CD8-positive, alpha-beta memory T cell (primary cell): ENCODE measurements around the gene RAD51B. TPM values are rescaled to one million over a fixed set of nuclear protein-coding genes. Genes with fewer than 3 reads are reported as not detected.

Experiments
- CTCF ChIA-PET: fragments of 350-600 bp; sonication (Branson Sonifier 250); formaldehyde crosslinking; loops from one replicate; lab custom pipeline; 2021; ENCODE audit warnings: antibody characterized with exemption; lab: Charles Lee
- POLR2A ChIA-PET: fragments of 350-600 bp; sonication (Branson Sonifier 250); formaldehyde crosslinking; loops from one replicate; lab custom pipeline; 2021; ENCODE audit warnings: antibody characterized with exemption; lab: Charles Lee
- DNase-seq, 5 donors: peaks; one replicate each; pipeline versions ENCODE4 v3.0.0 to v3.0.0-alpha.2; 2020 to 2022; ENCODE audit warnings: mixed read lengths in 1 of 5
- H3K27ac ChIP-seq: one replicate; pipeline ENCODE4 v1.7.0; 2013; ENCODE audit warnings: low read depth, mild to moderate bottlenecking, low read length, moderate library complexity
- H3K27me3 ChIP-seq: 2 replicates; pipeline ENCODE4 v1.7.0; 2013; ENCODE audit warnings: low read length, mild to moderate bottlenecking; ENCODE audit not compliant: insufficient read depth, poor library complexity, severe bottlenecking
- H3K36me3 ChIP-seq: 2 replicates; pipeline ENCODE4 v1.7.0; 2013; ENCODE audit warnings: mild to moderate bottlenecking, low read length, moderate library complexity; ENCODE audit not compliant: insufficient read depth
- H3K4me1 ChIP-seq: 2 replicates; pipeline ENCODE4 v1.7.0; 2013; ENCODE audit warnings: mild to moderate bottlenecking, low read length, moderate library complexity; ENCODE audit not compliant: insufficient read depth
- H3K4me3 ChIP-seq: 2 replicates; pipeline ENCODE4 v1.7.0; 2013; ENCODE audit warnings: mild to moderate bottlenecking, low read length
- H3K9me3 ChIP-seq: 2 replicates; pipeline ENCODE4 v1.7.0; 2013; ENCODE audit warnings: mild to moderate bottlenecking, low read length
- H3K27ac Mint-ChIP-seq, 8 donors: one replicate each; pipeline ENCODE4 v1.8.0; 2020 to 2021; ENCODE audit warnings: mixed read lengths in 8 of 8, mild to moderate bottlenecking in 6 of 8, inconsistent platforms in 3 of 8, moderate library complexity in 3 of 8
- H3K27me3 Mint-ChIP-seq, 2 donors: one replicate each; pipeline ENCODE4 v1.8.0; 2020 to 2021; ENCODE audit warnings: mixed read lengths in 2 of 2, mild to moderate bottlenecking in 1 of 2, moderate library complexity in 1 of 2
- H3K36me3 Mint-ChIP-seq, 3 donors: one replicate each; pipeline ENCODE4 v1.8.0; 2020 to 2021; ENCODE audit warnings: mixed read lengths in 3 of 3, inconsistent platforms in 1 of 3, mild to moderate bottlenecking in 1 of 3
- H3K4me1 Mint-ChIP-seq, 3 donors: one replicate each; pipeline ENCODE4 v1.8.0; 2020 to 2021; ENCODE audit warnings: mixed read lengths in 3 of 3, inconsistent platforms in 1 of 3, mild to moderate bottlenecking in 1 of 3
- H3K4me3 Mint-ChIP-seq, 7 donors: one replicate each; pipeline ENCODE4 v1.8.0; 2020 to 2021; ENCODE audit warnings: mixed read lengths in 7 of 7, mild to moderate bottlenecking in 6 of 7, moderate library complexity in 4 of 7, inconsistent platforms in 2 of 7
- H3K9me3 Mint-ChIP-seq, 5 donors: one replicate each; pipeline ENCODE4 v1.8.0; 2020 to 2022; ENCODE audit warnings: mixed read lengths in 5 of 5, mild to moderate bottlenecking in 3 of 5, moderate library complexity in 2 of 5, inconsistent platforms in 1 of 5
- polyA plus RNA-seq: library from polyadenylated mRNA; unstranded; fragments of 300-500 nt; fragmentation: Illumina TruSeq; gene quantifications from one replicate; pipeline ENCODE4 v1.2.3, GENCODE V29; 2021
- total RNA-seq, 2 experiments: library from RNA; stranded (reverse); gene quantifications; one replicate each; pipeline ENCODE4 v1.2.3, GENCODE V29; 2021

Gene RAD51B
- total and polyA plus RNA-seq, 3 experiments from 2014 or later: 15.7 to 22.9 (median 17.4) TPM

DNA sequence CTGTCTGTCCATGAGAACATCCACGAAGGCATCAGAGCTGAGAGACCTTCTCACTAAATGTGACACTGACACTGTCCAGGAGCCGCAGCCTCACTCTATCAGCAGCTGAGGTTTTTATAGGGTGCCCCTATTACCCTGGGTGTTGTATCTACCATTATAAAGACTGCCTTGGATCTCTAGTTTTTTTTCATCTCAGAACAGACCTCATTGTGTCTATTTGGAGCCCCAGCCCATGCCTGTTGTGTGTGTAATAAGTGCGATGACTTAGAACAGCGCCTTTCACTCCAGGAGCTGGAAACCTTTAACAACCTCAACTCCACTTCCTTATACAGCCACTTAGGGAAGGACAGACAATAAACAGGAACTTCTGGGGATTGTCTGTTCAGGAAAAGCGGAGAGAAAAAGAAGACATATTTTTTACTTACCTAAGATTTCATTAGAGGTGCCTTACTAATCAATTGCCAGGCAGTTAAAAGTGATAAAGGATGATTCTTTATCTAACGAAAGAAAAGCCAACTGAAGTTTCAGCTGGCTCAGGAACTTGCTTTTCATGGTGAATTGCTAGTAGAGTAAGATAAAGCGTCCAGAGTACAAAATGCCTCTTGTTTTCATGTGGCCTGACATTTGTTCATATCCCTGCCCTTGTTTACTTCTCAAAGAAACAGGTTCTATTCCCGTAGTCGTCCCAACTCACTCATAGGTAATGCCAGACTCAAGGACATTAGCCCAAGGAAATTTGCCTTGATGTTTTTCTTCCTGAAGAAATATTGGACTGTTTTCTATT lies 420.6 kb downstream of the RAD51B start:
- Mint-ChIP-seq H3K4me3 (no peak overlapping the region), H3K9me3 (no peaks in the 10 kb centered on the region), H3K27ac (no peak overlapping the region), H3K36me3 (peaks cover 0 to 4% (median 0%) of the 10 kb centered on the region in 3 donors), H3K27me3 (peaks cover 0 to 4% of the 10 kb centered on the region in 2 donors), H3K4me1 (peaks cover 0 to 5% (median 0%) of the 10 kb centered on the region in 3 donors)
- DNase-seq: no peak
- H3K9me3 ChIP-seq: no peaks in the 10 kb centered on the region
- ChIA-PET CTCF (interaction anchor here (1.0 to 1.8 kb wide), 4 partner anchors 9 to 604 kb away, joined by 4 to 9 read pairs (median 5); no protein-coding TSS in a partner anchor), POLR2A (no interaction called here)
- no peak overlapping the region for H3K4me3 ChIP-seq
- H3K36me3 ChIP-seq: no peaks in the 10 kb centered on the region
- H3K27me3 ChIP-seq: no peaks in the 10 kb centered on the region
- H3K4me1 ChIP-seq: no peaks in the 10 kb centered on the region
- no peak overlapping the region for H3K27ac ChIP-seq

DNA sequence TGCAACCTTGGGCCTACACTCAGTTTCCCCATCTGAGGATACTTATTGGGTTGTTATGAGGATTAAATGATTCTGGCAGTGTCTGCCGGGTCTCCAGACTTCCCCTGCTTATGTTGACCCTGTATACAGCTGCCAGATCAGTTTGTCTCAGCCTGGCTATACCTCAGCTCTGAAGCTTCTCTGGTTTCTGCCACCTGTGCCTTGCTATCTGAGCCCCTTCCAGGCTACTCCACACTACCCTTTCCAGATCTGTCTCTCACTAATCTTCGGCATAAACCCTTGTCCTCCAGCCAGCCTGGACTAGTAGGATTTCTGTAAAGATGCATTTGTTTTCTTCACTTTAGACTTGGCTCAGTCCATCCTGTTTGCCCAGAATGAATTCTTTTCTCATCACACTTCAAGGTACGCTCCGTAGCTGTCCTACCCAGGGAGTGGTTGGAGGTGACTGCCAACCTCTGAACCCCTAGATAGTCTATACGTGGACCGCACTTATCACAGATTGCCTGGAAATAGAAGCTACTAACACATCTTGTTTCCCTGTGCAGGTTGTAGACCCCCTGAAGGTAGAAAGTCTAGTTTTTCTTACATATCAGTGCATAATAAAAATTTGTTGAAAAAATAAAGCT lies 422.4 kb downstream of the RAD51B start:
- Histone ChIP-seq H3K9me3 (no peaks in the 10 kb centered on the region), H3K4me3 (no peak overlapping the region), H3K4me1 (no peaks in the 10 kb centered on the region), H3K27ac (no peak overlapping the region), H3K27me3 (no peaks in the 10 kb centered on the region), H3K36me3 (no peaks in the 10 kb centered on the region)
- Mint-ChIP-seq H3K27me3 (peaks cover 0 to 4% of the 10 kb centered on the region in 2 donors), H3K9me3 (no peaks in the 10 kb centered on the region), H3K4me3 (no peak overlapping the region), H3K27ac (peak overlapping the region in 1 of 8 donors; percentile 55), H3K36me3 (peaks cover 0 to 3% (median 0%) of the 10 kb centered on the region in 3 donors), H3K4me1 (peaks cover 0 to 5% (median 0%) of the 10 kb centered on the region in 3 donors)
- CTCF ChIA-PET: interaction anchor here (1.6 to 9.6 kb wide), 3 partner anchors 11 to 575 kb away, joined by 4 to 111 read pairs (median 9); no protein-coding TSS in a partner anchor
- POLR2A ChIA-PET: no interaction called here
- no peak for DNase-seq

DNA sequence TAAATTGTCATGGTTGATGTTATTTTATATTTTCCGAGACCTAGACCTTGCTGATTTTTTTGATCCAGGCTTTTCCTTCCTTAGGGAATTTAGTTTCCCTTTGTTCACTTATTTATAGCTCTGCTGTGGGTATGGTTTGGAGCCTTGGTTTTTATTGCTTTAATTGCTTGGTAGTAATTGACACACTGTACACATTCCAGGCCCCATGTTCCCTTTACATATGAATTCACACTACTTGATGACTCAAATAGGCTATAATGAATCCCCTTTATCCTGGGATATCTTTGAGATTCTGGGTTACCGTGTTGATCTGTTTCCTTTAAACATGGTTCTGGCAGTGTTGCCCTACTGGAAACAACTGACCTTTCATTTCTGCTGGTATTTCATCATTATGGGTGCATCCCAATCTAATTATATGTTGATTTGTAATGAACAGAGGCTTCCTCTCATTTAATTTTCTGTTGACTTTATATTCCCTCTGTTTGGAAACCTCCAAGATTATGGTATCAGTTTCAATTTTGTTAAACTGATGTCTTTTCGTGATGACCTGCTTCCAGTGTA lies 424.0 kb downstream of the RAD51B start:
- H3K9me3 ChIP-seq: no peaks in the 10 kb centered on the region
- H3K36me3 ChIP-seq: no peaks in the 10 kb centered on the region
- H3K27me3 ChIP-seq: no peaks in the 10 kb centered on the region
- ChIA-PET POLR2A (interaction anchor here (0.5 kb wide), 1 partner anchor 549 kb away, joined by 6 read pairs; the partner anchor contains the start of gene ZFP36L1), CTCF (interaction anchor here (1.3 to 9.6 kb wide), 3 partner anchors 9 to 574 kb away, joined by 3 to 111 read pairs (median 4); no protein-coding TSS in a partner anchor)
- H3K4me1 ChIP-seq: peaks cover 1% of the 10 kb centered on the region
- H3K27ac ChIP-seq: no peak overlapping the region
- H3K4me1 Mint-ChIP-seq: peaks cover 4 to 11% (median 5%) of the 10 kb centered on the region in 3 donors
- H3K4me3 ChIP-seq: no peak overlapping the region
- no peak overlapping the region for H3K27ac Mint-ChIP-seq
- peaks cover 0 to 3% (median 0%) of the 10 kb centered on the region in 3 donors for H3K36me3 Mint-ChIP-seq
- H3K27me3 Mint-ChIP-seq: peaks cover 0 to 4% of the 10 kb centered on the region in 2 donors
- no peak for DNase-seq
- no peak overlapping the region for H3K4me3 Mint-ChIP-seq
- H3K9me3 Mint-ChIP-seq: no peaks in the 10 kb centered on the region

DNA sequence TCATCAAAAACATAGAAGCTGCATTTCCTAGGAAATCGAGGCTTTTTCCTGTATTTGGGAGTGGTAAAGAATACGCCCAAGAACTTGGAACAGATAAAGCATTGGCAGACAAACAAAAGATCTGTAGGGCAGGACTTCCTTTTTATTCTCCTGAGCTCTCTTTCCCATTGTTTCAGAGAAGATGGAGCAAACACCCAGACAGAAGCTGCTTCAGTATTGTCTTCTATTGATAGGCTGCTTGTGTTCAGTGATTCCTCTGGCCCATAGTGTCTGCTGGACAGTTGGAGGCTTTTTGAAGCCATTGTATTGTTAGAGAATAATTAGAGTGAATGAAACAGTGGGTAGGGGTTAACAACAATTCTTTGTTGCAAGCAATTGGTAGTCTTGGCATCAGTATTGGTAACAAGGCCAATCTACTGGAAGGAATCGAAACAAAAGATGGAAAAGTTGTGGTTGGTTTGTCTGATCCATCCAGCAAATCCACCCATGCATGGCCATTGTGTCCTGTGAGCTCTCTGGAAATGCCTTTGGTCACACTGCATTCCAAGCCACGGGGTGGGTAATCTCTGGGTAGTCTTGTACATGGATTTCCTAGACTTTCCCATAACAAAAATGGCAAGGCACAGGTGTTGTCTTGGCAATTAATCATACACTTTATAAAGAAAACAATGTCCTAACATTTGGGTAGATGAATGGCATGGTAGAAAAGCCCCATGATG lies 424.8 kb downstream of the RAD51B start:
- peaks cover 6% of the 10 kb centered on the region for H3K4me1 ChIP-seq
- H3K36me3 ChIP-seq: no peaks in the 10 kb centered on the region
- no peak overlapping the region for H3K27ac ChIP-seq
- no peaks in the 10 kb centered on the region for H3K9me3 ChIP-seq
- H3K4me1 Mint-ChIP-seq: peaks cover 6 to 11% (median 6%) of the 10 kb centered on the region in 3 donors
- peaks cover 0 to 3% (median 0%) of the 10 kb centered on the region in 3 donors for H3K36me3 Mint-ChIP-seq
- ChIA-PET CTCF (interaction anchor here (1.3 to 9.6 kb wide), 2 partner anchors 547 to 573 kb away, joined by 3 to 111 read pairs; no protein-coding TSS in a partner anchor), POLR2A (interaction anchor here (0.5 kb wide), 1 partner anchor 548 kb away, joined by 6 read pairs; the partner anchor contains the start of gene ZFP36L1)
- no peaks in the 10 kb centered on the region for H3K27me3 ChIP-seq
- no peak overlapping the region for H3K4me3 Mint-ChIP-seq
- H3K27ac Mint-ChIP-seq: peak overlapping the region in 1 of 8 donors; percentile 50
- H3K9me3 Mint-ChIP-seq: no peaks in the 10 kb centered on the region
- H3K4me3 ChIP-seq: no peak overlapping the region
- DNase-seq: no peak
- peaks cover 0 to 2% of the 10 kb centered on the region in 2 donors for H3K27me3 Mint-ChIP-seq

DNA sequence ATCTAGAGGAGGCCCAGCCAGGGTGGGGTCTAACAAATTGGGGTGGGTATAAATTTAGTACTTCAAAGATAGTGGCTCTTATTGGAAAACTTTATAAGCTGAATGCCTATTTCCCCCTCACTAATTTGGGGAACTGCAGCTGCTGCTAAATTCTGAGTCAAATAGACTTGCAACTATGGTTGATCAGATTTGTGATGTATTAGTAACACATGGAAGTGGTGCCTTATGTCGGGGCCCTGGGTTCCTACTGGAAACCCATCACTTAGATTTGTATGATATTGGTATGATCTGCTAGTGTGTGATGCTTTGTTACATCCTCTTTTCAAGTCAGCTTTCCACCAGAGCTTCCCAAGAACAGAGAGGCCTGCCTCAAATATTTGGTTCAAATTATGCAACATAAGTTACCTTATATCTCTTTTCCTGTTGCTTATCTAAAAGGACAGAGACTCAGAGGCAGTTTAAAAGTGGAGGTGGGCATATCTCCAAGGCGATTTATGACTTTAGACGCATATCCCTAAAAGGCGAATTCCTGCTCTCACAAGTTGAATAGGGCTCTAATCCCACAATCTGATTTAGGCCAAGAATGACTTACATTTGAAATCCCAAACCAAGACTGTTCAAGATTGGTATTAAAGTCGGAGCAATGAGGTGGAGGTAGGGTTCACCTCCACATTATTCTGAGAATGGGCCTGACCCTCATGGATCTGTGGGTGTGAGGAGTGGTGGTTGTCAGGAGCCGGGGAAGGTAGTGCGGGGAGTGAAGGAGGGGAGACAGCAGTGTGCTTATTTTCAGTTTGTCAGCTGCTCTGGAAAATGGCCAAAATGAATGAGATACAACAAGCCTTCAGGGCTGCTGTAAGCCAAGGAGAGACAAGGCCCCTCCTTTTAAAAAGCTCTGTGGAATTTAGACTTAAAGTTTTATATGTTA lies 425.8 kb downstream of the RAD51B start:
- Mint-ChIP-seq H3K4me3 (no peak overlapping the region), H3K4me1 (peaks cover 6 to 9% (median 6%) of the 10 kb centered on the region in 3 donors), H3K27ac (peak overlapping the region in 2 of 8 donors; percentile 1 to 50), H3K27me3 (no peaks in the 10 kb centered on the region), H3K9me3 (no peaks in the 10 kb centered on the region), H3K36me3 (peaks cover 0 to 3% (median 0%) of the 10 kb centered on the region in 3 donors)
- POLR2A ChIA-PET: interaction anchor here (0.6 kb wide), 1 partner anchor 578 kb away, joined by 3 read pairs; no protein-coding TSS in a partner anchor
- CTCF ChIA-PET: interaction anchor here (1.4 to 9.6 kb wide), 3 partner anchors 312 to 572 kb away, joined by 4 to 111 read pairs (median 85); no protein-coding TSS in a partner anchor
- Histone ChIP-seq H3K36me3 (no peaks in the 10 kb centered on the region), H3K4me3 (no peak overlapping the region), H3K9me3 (no peaks in the 10 kb centered on the region), H3K27me3 (no peaks in the 10 kb centered on the region), H3K4me1 (peaks cover 6% of the 10 kb centered on the region), H3K27ac (peak overlapping the region; percentile 1)
- no peak for DNase-seq

DNA sequence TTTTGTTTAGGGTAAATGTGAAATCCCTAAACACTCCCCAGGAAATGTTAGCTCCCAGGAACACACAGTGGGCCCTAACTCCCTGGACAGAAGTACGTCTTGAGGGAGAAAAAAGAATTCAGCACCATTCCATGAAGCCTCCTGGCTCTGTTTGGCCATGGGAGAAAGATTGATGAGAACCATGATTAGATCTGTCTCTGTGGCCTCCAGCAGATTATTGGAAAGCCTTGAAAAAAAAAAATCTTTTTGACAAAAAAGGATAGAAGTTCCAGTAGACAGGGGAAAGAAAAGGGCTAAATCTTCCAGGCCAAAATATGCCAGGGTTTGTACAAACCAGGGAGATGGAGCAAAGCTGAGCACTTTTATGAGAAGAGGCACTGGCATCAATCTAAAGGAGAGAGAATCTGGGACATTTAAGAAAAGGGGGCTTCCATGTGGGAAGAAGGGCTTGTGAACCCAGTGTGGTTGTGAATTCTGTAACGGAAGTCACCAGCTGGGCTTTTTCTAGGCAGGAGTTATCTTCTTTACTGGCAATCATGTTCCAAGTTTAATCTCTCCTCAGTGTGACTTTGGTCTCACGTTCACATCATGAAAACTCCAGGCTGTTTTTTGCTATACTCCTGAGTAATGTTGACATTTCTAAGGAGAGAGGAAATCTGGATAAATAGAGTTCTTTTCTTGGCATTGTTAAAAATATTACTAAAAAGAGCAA lies 426.7 kb downstream of the RAD51B start:
- H3K4me1 Mint-ChIP-seq: peaks cover 6 to 11% (median 9%) of the 10 kb centered on the region in 3 donors
- H3K9me3 ChIP-seq: no peaks in the 10 kb centered on the region
- no peak overlapping the region for H3K27ac Mint-ChIP-seq
- no peaks in the 10 kb centered on the region for H3K36me3 ChIP-seq
- H3K36me3 Mint-ChIP-seq: peaks cover 0 to 3% (median 0%) of the 10 kb centered on the region in 3 donors
- H3K4me1 ChIP-seq: peaks cover 6% of the 10 kb centered on the region
- no peak overlapping the region for H3K27ac ChIP-seq
- H3K9me3 Mint-ChIP-seq: no peaks in the 10 kb centered on the region
- CTCF ChIA-PET: interaction anchor here (0.8 to 9.6 kb wide), 4 partner anchors 312 to 598 kb away, joined by 3 to 111 read pairs (median 44); no protein-coding TSS in a partner anchor
- DNase-seq: no peak
- no peak overlapping the region for H3K4me3 Mint-ChIP-seq
- H3K27me3 Mint-ChIP-seq: no peaks in the 10 kb centered on the region
- no peak overlapping the region for H3K4me3 ChIP-seq
- POLR2A ChIA-PET: interaction anchor here (0.6 kb wide), 2 partner anchors 536 to 577 kb away, joined by 3 read pairs; no protein-coding TSS in a partner anchor
- no peaks in the 10 kb centered on the region for H3K27me3 ChIP-seq
